Dedifferentiated amniotic fluid mesenchymal stem cell (primary cell): ENCODE data around the gene SETBP1.

ENCODE experiments used
- DNase-seq: peaks from one replicate; pipeline ENCODE4 v3.0.0-alpha.2; 2016; ENCODE audit errors: extremely low spot score

The SETBP1 gene

DNA sequence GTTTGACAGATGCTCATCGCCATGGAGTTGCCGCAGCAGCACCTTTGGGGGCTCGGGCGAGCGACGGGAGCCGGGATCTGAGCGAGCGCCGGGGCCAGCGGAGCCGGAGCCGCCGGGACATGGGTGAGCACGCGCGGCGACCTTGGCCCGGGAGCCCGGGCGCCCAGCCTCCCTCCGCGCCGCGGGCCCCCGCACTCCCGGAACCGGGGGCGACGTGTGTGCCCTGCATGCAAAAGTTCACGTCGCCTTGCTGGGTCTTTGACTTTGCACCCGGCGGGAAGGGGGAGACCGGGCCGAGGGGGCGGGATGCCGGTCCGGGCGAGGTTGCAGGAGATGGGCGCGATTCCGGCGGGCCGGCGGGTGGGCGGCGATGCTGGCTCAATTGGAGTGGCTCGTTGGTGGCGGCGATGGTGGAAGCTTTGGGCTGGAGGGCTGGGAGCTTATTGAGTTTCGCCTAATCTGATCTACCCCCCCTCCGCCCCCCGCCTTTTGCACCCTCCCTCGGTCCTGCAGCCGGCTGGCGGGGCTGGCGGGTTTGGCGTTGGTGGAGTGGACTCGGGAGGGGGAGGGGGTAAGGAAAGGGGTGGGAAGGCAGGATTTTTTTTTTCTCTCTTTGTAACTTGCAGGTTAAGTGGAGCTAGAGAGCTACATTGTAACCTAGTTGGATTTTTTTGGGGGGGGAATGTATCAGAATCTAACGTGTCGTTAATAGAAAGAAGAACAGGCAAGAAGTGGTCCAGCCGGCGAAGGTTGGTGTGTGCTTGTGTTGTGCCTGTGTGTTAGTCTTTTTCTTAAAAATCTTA, at the start of gene SETBP1:
TSS of gene SETBP1 (plus strand) at position 616 of the 803 bp plus-strand sequence. CDS start 20,459 bp downstream, outside the sequence.
- DNase-seq: peak; percentile 31

DNA sequence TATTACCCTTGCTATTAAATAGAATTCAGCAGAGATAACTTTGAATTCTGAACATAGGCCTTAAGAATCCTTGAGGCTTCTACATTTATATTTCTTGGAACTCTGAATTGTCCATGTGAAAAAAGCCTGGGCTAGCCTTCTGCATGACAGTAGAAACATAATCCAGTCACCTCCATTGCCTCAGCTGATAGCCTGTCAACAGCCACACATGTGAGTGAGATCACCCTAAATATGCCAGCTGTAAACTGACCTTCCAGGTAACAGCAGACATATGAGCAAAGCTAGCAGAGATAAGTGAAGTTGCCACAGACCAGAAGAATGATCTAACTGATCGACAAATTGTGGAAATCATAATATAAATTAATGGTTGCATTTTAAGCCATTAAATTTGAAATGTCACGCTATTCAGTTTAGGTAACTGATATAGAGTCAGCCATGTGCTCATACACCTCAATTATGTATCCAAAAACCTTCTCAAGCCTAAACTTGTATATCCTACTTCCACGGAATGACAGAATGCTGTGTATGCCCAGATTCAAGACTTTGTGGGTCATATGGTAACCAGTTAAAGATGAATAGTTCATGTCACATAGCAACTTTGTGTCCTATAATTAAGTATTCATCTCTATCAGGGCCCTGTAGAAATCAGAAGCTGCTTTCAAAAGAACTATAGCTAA, 48.1 kb upstream of the SETBP1 start:
- no peak for DNase-seq

DNA sequence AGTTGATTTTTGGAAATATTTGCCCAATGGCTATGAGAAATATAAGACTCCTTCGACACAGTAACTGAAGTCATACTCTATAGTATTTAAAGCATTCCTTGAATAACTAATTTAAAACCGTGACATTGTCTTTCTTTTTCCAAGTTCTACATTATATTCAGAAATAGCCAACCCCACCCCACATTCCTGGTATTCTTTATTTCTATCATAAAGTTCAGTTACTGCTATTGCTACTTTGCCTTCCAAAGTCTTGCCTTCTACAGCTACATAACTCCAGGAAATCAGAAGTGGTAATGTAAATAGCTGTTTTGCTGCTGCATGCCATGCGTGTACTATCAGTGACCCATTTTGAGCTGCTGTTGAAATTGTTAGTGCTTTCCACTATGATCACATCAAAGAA, 45.1 kb upstream of the SETBP1 start:
- peak; percentile 53 for DNase-seq

DNA sequence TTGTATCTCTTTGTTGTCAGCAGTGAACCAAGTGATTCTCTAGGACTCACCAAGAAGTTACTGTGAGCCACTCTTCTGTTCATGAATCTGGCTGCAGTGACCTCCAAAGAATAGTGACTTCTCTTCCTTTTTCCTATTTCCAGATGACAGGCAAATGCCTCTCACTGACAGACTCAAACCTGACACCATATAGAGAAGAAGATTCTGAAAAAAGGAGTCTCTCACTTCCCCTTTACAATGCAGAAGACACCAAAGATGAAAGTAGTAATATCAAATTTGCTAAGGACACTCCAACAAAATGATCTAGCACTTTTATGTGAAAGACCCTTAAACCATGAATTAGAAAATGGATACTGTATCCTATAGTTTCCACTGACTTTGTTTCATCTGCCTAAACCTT, 44.4 kb upstream of the SETBP1 start:
- DNase-seq: no peak

DNA sequence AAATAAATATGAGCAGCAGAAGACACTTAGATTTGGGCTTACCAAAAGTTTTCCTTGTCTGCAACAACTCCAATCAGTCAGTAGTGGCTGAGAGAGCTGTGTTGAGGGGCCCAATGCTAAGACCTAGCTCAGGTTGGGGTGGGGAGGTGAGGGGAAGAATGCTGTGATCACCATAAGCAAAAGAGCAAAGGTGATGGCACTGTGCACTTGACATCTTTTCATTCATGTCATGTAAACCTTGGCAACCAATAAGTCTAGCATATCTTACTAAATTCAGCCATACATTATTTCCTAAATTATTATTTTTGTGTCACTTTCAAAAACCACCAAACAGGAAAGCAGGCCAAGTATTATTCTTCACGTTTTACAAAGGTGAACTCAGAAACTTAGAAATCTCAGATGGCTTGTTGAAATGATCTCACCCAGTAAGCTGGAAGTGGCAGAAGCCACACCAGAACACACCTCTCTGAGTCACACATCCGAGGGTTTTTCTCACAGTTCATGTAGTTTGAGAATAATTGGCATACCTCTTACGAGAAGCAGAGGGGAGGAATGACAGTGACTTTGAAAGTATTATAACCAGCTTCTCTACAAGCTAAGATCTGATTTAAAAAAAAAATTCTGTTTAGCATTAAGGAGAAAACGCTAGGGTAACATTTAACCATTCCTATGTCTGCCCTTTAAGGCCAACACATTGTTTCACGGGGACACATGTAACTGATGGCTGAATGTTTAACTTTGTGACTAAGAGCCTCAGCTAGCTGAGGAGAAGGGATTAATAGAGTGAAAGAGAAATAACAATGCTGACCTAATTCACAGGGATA, 43.3 kb upstream of the SETBP1 start:
- no peak for DNase-seq

DNA sequence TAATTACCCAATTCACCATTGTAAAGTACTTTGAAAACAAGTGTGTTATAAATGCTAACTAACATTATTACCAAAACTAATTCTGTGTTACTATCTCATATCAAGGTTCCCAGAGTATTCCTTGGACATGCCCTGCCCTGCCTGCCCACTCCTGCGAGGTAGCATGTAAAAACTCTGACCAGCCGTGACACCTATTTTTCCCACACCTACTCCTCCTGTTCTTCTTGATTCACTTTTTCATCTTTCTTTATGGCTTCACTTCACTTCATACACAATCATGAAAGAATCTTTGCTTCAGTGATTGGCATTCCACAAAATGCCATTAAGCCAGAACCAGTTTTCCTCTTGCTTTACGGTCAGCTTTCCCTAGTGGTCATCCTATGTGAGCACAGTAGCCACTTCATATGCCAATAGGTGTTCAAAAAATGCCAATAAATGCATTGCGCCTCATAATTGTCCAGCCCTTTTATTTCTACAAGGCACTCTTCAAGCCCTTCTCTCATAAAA, 42.6 kb upstream of the SETBP1 start:
- DNase-seq: no peak

DNA sequence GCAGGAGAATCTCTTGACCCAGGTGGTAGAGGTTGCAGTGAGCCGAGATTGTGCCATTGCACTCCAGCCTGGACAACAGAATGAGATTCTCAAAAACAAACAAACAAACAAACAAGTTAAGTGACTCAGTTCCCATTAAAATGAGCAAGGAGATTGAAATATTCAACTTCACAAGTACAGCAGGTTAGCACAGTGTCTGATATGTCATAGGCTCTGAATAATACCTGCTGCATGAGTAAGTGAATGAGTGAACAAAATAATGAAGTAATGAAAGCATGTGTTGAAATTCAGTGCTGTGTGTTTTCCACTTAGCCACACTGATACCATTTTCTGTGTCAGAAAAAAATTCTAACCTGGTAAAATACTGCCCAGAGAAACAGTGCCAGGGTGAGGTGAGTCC, 41.9 kb upstream of the SETBP1 start:
- no peak for DNase-seq

DNA sequence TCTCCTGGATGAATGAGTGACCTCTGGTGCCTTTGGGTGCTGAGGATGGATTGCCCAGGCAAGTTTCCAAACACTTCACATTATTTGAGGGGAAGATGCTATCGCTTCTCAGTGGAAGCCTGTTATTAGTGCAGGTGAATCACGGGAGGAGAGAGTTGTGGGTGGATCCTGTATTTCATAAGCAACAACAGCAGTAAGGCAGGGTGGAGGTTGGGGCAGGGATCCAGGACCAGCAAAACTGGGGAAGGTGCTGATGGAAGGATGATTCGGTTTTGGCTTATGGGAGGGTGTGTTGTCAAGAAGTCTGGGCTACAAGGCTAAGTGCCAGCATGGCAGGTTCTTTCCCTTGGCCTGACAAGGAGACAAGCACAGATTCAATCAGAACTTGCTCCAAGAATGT, 37.7 kb upstream of the SETBP1 start:
- DNase-seq: no peak

DNA sequence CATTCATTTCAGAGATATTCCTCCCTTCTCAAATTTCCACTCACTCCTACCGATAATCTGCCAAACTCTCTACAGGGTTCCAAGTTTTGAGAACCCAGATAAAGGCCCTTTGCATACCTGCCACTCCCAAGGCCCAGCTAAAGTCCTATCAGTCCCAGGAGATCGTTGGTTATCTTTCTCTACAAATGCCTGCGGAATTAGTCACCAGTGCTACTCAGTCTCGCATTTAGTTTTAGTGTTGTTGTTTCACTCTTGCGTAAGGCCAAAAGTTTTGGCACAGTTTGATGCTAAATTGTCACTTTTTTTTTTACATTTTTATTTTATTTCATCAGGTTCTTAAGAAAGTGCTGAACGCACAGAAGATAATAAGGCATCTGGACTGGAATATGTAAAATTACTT, 29.2 kb upstream of the SETBP1 start:
- DNase-seq: peak; percentile 80

DNA sequence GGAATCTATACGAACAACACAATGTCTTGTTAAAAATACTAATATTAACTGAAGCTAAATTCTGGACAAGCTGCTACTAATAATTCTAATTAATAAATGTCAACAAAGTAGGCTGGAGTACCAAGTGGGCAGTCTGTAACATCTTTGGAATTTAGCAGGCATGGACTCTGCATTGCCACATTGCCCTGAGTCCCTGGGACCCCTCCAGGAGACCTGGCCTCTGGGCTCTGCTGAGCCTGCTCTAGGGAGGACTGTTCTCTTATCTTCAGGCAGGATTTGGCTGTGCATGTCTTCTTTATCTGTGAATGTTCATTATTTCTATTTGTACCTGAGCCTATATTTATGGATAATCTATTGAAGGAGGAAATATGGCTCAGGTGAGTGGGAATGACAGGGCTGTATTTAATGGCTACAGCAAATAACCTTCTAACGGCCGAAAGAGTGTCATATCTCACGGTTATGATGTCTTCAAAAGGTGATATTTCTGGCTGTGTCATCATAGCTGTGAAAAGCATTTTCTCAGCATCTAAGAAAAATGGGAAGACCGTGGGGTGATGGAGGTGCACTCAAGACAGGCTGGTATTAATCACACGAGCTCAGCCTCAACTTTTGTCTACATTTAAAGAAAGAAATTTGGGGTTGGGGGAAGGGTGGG, 28.6 kb upstream of the SETBP1 start:
- DNase-seq: no peak

DNA sequence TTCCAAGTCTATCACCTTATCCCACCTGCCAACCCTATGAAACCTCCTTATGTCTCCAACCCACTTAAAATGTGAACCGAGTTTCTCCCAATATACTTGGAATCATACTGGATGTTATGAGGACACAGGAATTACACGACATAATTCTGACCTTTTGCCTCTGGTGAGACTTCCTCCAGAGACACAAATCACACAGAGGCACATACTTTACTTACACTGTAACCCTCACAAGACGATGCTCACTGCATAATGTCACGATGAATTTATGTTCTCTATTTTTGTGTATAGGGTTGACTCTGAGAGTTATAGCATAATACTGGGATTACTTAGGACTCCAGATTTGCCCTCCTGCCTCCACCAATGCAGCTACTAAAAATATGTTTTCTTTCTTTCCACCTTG, 28.0 kb upstream of the SETBP1 start:
- no peak for DNase-seq

DNA sequence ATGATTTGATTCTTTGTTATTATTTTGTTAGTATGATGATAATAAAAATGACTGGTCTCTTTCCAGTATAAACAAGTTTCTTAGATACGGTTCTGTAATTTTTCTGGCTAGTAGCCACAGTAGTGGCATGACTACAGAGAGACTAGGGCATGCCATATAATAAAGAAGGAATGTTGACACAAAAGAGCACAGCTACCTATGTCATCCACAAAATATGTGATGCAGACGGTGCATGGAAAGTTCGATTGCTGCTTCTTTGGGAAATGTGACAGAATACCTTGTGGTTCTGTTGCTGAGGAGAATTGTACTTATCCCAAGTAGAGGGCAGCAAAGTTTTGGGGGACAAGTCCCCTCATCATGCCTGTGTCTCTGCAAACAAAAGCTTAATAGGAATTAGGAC, 26.1 kb upstream of the SETBP1 start:
- peak; percentile 88 for DNase-seq

DNA sequence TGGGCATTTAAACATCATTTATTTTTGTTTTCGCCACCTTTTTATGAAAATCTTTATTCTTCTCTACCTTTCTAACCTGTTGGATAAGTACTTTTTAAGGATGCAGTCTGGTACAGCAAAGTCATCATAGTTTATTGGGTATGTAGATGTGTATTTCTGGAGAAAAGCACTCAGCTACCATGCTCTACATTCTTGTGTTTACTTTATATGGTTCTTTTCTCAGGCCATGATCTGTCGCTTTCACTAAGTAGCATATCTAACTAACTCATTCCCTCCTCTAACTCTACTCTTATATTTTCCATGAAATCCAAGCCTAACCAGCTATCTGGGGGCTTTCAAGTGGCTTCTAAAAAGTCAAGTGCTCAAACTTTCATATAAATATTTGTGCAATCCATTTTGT, 25.3 kb upstream of the SETBP1 start:
- no peak for DNase-seq

DNA sequence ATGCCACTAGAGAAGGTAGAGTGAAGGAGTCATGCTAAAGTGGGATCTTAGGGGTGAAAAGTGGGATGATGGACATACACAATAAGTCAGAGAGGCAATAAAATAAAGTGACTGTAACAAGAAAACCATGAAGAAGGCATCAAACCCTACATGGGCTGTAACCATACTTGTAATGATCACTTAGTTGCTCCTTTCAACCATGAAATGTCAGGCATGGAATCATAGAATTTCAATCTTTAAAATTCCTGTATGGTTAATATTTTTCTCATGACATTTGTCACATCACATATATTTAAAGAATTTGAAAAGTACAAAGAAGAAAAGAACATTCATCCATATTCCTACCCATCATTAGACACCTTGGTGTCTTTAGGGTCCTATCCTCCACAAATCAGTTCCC, 20.9 kb upstream of the SETBP1 start:
- DNase-seq: no peak

DNA sequence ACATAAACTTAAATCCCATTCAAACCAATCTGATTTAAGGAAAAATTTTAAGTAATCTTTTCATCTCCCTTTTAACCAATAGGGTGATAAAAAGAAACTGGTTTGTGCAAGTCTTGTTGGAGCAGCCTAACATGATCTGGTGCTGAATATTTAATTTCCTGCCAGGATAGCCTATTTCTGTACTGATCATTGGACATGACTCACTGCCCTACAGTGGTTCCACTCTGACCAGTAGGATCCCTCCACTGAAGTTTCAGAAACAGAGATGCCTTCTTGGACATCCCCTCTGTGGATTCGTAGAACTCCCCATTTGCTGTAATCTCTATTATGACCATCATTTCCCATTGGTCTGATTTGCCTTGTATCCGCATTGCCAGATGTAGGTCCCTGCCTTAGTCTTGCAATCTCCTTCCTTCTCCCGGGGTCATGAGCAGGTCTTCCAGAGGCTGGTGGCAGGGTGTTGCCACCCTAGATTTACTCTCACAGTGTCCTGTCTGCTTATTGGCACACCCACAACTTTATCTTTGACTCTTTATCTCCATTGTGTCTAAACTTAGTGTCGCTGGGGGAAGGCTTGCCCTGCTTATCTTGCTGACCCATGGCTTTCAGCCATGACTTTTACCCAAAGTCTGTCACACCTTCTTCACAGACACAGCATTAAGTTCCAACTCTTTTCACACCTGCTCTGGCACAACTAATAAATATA, 12.3 kb upstream of the SETBP1 start:
- DNase-seq: no peak

DNA sequence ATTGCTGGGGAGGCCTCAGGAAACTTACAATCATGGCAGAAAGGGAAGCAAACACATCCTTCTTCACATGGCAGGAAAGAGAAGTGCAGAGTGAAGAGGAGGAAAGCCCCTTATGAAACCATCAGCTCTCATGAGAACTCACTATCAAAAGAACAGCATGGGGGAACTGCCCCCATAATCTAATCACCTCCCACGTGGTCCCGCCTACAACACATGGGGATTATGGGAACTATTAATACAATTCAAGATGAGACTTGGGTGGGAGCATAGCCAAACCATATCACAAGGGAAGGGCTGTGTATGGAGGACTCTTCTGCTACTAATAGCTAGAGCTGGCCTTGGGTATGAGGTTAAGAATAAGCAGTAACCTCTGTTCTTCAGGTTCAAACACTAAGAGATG, 8.8 kb upstream of the SETBP1 start:
- DNase-seq: no peak

DNA sequence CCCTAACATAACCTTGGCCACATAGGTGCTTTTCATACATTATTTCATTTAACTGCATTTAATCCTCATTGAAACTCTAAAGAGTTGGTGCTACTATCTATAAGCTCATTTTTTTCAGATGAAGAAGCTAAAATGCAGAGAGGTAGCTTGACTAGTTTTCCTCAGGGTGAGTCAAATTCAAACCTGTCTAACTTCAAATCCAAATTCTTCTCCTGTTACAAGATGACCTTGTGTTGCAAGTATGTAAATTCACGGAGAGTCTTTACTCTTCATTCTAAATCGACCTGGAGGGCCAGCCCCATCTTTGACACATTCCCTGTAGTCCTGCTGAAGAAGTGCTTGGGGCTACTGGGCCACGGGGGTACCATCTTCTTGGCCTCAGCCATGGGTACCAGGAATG, 8.2 kb upstream of the SETBP1 start:
- DNase-seq: no peak

DNA sequence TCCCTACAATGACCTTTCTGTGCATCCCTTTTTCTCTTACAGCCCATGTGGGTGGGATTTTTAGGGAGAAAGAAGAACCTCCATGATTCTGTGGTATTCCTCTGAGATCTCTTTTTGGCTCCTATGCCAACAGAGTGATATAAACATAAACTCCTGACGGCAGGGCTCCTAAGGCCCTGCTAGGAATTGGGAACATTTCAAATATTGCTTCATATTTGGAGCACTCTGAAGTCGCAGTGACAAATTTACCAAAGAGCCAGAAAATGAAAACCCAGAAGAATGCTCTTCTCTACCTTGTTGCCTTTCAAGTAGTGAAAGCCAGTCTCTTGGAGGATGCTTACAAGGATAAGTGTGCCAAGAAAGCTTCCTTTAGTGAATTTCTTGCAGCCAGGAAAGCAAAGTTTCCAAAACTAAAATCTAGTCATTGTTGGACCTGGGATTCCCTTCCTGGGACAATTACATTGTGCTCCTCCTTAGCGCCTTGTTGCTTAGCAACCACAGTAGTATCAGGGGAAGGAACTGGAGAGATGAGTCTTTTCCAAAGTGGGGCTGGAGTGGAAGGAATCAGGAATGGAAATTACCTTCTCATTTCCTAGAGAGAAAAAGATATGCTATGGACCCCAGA, 7.3 kb upstream of the SETBP1 start:
- DNase-seq: no peak

DNA sequence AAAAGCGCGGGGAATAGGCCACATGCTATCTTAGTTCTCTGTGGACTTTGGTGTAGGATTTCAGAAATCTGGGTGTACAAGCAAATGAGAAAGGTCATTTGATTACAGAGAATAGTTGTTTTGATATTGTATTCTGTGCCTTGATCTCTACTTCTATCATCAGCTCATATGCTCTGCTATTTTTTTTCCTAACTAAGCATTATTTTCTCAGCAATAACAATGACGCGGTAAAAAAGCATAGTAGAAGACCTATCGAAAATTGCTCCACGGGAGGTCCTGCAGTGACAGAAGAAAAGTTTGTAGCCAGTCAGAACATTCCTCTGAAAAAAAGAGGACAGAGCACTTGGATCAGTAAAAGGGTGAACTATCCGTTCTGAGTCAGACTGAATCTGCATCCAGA, 2.8 kb upstream of the SETBP1 start:
- no peak for DNase-seq

DNA sequence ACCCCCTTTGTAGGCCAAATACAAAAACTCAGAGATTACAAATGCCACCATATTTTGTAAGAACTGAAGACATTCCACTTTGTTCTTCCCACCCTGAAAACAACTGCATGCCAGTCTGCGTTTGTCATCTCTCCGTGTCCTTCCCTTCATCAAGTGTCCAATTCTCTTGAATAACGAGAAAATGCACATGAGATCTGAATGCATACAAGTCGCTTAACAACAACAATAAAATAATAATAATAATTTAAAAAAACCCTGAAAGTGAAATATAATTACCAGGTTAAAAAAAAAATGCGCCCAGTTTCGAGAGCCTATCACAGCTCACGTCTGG, 2.0 kb upstream of the SETBP1 start:
- DNase-seq: no peak
